Measurements from ENCODE around the gene EBF3. TPM values are rescaled to one million over a fixed set of nuclear protein-coding genes. Genes with fewer than 3 reads are reported as not detected.
A peak's percentile ranks its signal among the peaks of the same experiment; 100 is the strongest.

Gene EBF3
- total RNA-seq, 1 donor from 2014 or later = 0.26 TPM

DNA sequence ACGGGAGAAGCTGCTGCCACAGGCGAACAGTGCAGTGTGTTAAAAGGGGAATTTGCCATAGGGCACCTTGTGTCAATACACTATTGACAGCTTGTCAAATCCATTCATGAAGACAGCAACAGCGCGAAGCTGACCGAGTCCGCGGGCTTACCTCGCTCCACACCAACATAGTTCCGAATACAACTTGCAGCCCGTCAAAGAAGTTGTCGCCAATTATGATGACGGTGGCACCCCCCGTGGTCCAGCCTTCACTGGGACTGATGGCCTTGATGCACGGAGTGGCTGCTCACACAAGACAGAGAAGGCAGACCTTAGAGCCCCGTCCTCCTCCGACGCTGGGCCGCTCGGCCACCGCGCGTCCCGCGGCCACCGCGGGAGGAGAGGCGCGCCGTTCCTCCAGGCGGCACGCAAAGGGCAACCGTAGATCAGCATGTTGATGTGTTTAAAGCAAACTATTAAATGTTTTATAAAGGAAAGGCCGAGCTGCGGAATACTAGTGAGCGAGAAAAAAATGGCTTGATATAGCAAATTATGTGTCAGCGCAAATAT lies 96.4 kb downstream of the EBF3 start:
- H3K4me3 ChIP-seq (ENCODE audit: low read depth, low read length) = no peak overlapping the region
- TF ChIP-seq, protein P1, sequence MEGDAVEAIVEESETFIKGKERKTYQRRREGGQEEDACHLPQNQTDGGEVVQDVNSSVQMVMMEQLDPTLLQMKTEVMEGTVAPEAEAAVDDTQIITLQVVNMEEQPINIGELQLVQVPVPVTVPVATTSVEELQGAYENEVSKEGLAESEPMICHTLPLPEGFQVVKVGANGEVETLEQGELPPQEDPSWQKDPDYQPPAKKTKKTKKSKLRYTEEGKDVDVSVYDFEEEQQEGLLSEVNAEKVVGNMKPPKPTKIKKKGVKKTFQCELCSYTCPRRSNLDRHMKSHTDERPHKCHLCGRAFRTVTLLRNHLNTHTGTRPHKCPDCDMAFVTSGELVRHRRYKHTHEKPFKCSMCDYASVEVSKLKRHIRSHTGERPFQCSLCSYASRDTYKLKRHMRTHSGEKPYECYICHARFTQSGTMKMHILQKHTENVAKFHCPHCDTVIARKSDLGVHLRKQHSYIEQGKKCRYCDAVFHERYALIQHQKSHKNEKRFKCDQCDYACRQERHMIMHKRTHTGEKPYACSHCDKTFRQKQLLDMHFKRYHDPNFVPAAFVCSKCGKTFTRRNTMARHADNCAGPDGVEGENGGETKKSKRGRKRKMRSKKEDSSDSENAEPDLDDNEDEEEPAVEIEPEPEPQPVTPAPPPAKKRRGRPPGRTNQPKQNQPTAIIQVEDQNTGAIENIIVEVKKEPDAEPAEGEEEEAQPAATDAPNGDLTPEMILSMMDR (IDR thresholded peaks at IDR 0.05; ENCODE audit: insufficient read depth, low read length, severe bottlenecking) = no peak
- H3K27me3 ChIP-seq (ENCODE audit: control insufficient read depth, insufficient read depth, low read length) = no peaks in the 10 kb centered on the region
- FAIRE-seq (no peak), DNase-seq (ENCODE audit: low read depth) (no peak)
- no peaks in the 10 kb centered on the region for H3K36me3 ChIP-seq (ENCODE audit: control insufficient read depth, insufficient read depth, low read length)

DNA sequence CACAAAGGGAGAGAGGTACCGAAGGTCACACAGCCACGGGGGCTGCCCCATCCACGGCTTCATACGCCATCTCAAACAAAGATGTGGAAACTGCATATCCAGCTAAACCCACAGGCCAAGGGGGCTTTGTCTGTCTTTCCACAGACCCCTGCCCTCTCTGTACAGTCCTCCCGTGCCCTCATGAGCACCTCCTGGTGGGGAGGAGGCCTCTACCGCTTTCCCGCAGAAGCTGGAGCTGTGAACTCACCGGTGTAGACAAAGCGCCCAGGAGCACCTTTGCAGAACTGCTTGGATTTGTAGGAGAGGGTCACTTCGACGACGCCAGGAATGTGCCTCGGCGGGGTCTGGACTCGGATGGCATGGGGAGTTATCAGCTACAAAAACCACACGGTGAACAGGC lies 97.2 kb downstream of the EBF3 start:
- DNase-seq (ENCODE audit: low read depth) = no peak
- H3K27me3 ChIP-seq (ENCODE audit: control insufficient read depth, insufficient read depth, low read length) = no peaks in the 10 kb centered on the region
- no peak for FAIRE-seq
- H3K36me3 ChIP-seq (ENCODE audit: control insufficient read depth, insufficient read depth, low read length) = no peaks in the 10 kb centered on the region
- TF ChIP-seq, protein P1 (IDR thresholded peaks at IDR 0.05; ENCODE audit: insufficient read depth, low read length, severe bottlenecking) = no peak
- no peak overlapping the region for H3K4me3 ChIP-seq (ENCODE audit: low read depth, low read length)

DNA sequence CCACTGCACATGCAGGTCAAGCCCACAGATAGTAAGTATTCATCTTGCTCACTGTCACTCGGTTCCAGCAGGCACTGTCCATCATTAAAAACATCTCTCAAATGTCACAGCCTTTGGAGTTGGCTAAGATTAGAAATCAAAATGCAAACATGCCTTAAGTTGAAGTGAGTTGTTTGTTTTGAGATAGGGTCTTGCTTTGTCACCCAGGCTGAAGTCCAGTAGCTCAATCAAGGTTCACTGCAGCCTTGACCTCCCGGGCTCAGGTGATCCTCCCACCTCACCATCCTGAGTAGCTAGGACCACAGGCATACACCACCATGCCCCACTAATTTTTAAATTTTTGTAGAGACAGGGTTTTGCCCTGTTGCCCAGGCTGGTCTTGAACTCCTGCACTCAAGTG lies 98.1 kb downstream of the EBF3 start:
- TF ChIP-seq, protein P1 (IDR thresholded peaks at IDR 0.05; ENCODE audit: insufficient read depth, low read length, severe bottlenecking) = no peak
- FAIRE-seq (peak; percentile 28), DNase-seq (ENCODE audit: low read depth) (no peak)
- H3K36me3 ChIP-seq (ENCODE audit: control insufficient read depth, insufficient read depth, low read length) = no peaks in the 10 kb centered on the region
- H3K27me3 ChIP-seq (ENCODE audit: control insufficient read depth, insufficient read depth, low read length) = no peaks in the 10 kb centered on the region
- no peak overlapping the region for H3K4me3 ChIP-seq (ENCODE audit: low read depth, low read length)

DNA sequence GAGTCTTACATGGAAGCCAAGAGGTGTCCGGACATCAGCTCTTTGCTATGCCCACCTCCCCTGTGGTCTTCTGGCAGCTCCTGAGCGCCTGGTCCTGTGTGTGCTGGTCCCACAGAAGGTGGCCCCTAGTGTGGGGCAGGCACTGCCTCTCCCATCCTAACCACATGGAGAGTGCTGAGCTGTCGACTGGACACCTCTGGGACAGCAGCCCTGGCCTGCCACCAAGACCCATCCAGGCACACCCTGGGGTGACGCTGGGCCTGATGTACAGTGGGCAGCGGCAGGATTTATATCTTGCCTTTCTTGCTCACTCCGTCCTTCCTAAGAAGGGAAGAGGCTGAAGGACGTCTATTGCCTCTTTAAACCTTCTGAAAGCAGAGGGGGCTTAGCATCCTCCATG lies 98.7 kb downstream of the EBF3 start:
- no peak for FAIRE-seq
- Histone ChIP-seq H3K36me3 (ENCODE audit: control insufficient read depth, insufficient read depth, low read length) (no peaks in the 10 kb centered on the region), H3K4me3 (ENCODE audit: low read depth, low read length) (no peak overlapping the region), H3K27me3 (ENCODE audit: control insufficient read depth, insufficient read depth, low read length) (no peaks in the 10 kb centered on the region)
- no peak for DNase-seq (ENCODE audit: low read depth)
- TF ChIP-seq, protein P1 (IDR thresholded peaks at IDR 0.05; ENCODE audit: insufficient read depth, low read length, severe bottlenecking) = no peak

DNA sequence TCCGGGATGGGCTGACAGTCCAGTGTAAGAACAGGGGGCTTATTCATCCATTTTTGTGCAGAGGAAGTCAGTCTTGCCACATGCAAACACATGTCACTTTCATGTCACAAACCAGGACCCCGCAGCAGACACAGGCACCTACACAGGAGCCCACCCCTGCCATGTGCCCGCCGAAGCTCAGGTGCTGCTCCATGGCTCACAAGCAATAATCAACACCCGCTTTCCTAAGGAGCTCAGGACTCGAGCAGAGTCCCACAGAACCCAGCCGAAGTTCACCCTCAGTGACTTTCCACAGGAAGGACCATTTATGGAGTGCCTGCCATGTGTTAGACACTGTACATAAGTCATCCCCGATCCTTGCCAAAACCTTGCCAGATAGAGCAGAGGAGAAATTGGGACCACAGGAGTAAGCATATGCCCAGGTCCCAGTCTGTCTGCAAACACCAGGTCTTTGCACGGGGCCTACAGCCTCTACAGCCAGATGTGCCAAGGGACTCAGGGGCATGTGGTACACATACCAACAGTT lies 99.4 kb downstream of the EBF3 start:
- no peak for DNase-seq (ENCODE audit: low read depth)
- no peak overlapping the region for H3K4me3 ChIP-seq (ENCODE audit: low read depth, low read length)
- no peak for FAIRE-seq

More for the DNA sequence above, 99.4 kb downstream of the EBF3 start:
- TF ChIP-seq, protein P1 (IDR thresholded peaks at IDR 0.05; ENCODE audit: insufficient read depth, low read length, severe bottlenecking) = no peak
- Histone ChIP-seq H3K36me3 (ENCODE audit: control insufficient read depth, insufficient read depth, low read length) (no peaks in the 10 kb centered on the region), H3K27me3 (ENCODE audit: control insufficient read depth, insufficient read depth, low read length) (no peaks in the 10 kb centered on the region)

Data from bronchial epithelial cell (primary cell).